Femur (tissue), 1 donor: ENCODE results near the gene LHX4.

Experiments
- DNase-seq: peaks from one replicate; pipeline ENCODE4 v3.0.0-alpha.2; 2017

LHX4 gene

DNA sequence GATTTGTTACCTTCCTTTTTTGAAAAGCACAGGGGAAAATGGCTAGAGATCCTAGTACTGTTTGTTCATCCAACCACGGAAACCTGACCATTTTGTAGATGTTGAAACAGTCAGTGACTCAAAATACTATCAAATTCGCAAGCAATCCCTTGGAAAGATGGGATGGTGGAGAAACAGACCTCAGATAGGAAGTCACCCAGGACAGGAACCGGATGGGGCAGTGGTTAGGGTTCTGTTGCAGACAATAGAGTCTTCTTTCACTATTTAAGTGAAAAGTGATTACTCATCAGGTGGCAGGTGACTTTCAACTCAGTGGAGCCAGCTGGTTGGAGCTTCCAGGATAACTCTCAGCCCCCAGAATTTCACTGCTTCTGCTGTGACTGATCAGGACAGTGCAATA, 17.0 kb downstream of the LHX4 start:
- DNase-seq: no peak

DNA sequence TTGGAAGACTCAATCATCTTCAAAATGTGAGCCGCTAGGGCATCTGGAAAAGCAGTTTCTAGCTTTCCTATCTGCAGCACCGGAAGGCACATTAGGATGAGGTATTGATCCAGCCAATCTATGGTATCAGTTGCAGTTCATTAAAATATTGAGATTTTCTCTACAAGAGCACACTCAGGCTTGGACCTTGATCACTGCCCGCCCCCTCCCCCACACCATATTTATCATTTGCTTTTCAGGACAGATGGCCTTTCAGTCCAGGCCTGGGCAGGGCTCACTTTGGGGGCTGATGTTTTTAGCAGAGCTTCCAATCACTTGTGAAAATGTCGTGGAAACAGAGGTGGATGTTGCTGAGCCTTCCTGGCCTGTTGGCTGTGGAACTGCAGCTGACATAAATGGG, 17.5 kb downstream of the LHX4 start:
- DNase-seq: no peak

GRCh38 chr1:180248176-180248575, 18.1 kb downstream of the LHX4 start:
- DNase-seq: no peak

DNA sequence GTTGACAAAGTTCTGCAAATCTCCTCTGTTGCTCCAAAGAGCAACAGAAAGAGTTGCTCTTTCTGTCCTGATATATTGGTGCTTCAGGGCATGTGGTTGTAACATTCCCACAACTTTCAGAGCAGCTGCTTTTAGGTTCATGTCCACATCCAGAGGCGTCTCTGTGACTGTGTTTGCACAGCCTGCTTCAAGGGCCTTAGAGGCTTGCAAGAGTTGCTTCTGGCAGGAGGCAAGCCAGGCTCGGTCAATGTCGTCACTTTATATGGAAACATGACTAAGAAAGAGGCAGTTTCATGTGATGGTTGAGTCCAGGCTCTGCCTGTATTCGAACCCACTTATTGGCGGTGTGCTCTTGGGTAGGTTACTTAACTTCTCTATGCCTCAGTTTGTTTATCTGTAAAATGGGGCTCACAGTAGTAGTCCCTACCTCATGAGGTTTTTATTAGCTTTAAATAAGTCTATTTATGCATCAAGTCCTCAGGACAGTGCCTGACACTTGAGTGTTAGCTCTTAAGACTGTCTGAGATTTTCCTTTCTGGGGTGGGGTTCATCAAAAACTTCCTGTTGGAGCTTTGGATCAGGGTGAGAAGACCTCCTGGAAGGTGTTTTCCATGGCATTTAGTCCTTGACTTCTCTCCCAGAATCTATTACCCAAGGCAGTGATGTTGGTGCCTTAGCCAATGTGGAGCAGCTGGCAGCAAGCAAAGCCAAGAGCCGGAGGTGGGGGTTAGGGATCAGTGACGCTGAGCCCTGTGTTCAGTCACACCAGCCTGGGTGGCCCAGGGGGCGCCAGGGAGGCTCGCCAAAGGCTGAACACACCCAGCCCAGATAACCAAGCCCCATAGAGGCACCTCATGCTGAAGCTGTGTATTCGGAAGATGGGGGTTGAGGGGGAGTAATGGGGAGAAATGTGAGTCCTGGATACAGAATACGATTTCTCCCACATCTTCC, 18.9 kb downstream of the LHX4 start:
- no peak for DNase-seq

DNA sequence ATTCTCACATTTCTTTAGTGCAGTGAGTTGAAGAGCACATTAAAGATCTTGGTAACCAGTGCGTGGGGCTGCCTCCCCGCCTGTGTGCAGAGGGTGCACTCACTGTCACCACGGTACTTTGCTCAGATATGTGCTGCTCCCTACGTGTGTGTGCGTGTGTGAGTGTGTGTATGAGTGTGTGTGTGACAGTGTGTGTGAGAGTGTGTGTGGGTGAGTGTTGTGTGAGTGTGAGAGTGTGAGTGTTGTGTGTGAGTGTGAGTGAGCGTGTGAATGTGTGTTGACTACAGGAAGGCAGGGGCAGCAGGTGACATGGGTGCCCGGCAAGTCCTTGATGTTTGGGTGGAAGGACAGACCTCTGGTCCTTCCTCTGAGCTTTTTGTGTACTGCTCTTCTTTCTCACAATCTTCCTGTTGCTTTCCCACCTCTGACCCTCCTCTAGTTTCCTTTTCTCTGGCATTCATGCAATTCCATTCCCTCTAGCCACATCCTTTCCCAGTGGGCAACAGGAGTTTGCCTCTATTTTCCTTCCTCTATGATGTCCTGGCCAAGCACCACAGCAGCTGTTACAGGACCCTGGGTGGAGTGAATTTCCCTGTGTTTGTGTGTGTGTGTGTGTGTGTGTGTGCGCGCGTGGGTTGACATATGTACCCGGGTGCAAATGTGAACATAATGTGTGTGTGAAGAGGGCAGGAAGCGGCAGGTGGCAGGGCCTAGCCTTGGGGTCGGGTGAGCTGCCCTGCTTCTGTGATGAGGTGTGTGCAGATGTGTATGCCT, 19.8 kb downstream of the LHX4 start:
- DNase-seq: no peak

DNA sequence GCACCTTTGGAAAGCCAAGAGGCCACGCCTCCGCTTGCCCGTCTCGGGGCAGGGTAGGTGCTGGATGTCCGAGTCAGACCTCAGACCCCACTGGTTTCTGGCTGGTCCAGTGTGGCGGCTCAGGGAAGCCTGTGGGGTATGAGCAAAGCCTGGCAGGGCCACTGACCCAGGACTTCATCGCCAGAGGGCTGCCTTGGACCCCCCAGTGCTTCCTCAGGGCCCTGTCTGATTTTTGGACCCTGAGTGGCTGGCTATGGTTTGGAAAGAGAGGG, 20.4 kb downstream of the LHX4 start:
- no peak for DNase-seq

DNA sequence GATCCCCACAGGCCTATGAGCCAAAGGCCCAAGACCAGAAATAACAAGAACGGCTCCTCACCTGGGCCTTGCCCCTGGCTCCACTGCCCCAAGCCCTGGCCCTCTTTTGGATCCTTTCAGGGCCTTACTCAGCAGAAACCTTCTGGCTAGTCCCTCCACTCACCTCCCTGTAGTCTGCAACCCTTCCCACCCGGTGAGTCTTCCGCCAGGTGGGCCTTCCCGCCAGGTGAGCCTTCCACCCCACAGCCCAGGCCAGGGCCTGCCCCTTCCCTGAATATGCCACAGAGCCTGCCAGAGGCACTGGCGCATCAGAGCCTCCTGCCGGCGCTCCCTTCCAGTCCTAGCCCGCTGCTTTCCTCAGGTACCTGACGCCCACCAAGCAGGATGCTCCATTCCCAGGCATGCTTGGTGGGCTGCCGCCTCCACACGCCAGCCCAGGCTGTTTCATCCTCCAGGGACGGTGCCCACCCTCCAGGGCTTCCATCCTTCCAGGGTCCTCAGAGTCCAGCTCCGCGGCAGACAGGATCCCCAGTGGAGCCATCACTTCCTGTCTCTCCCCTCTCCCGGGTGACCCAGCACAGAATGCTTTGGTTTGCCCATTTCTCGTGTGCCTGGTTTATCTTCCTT, 20.9 kb downstream of the LHX4 start:
- no peak for DNase-seq

DNA sequence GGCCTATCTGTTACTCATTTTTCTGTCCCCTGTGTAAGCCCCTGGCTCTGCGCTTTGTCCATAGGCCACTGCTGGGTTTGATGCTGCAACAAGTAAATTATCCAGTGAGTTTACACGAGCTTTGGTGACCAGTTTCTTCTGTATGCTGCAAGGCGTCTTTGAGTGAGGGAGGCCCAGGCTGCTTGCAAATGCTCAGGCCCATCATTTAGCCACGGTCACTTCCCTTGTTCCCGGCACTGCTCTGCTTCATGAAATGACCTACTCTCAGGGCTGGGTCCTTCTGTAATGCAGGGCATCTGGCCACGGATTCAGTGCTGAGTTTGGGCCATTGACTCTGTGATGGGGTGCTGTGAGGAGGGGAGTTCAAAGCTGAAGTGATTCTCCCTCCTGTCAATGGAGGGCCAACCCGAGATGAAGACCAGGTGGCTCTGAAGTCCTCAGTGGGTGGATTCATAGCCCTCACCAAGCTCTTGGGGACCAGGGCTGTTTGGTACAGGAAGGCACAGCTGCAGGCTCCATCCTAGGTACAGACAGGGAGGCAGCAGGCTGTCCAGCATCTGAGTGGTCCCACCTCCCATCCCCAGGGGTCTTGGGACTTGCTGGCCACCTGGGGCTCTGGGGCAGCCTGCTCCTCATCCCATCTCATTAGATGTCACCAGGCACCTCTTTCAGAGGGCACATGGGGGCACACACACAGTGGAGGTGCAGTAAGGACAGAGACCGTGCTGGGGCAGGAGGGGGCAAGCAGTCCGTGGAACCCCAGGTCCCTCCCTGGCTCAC, 21.7 kb downstream of the LHX4 start:
- no peak for DNase-seq

- peak; percentile 69 for DNase-seq
Observed at GRCh38 chr1:180252638-180253536, 22.8 kb downstream of the LHX4 start.

DNA sequence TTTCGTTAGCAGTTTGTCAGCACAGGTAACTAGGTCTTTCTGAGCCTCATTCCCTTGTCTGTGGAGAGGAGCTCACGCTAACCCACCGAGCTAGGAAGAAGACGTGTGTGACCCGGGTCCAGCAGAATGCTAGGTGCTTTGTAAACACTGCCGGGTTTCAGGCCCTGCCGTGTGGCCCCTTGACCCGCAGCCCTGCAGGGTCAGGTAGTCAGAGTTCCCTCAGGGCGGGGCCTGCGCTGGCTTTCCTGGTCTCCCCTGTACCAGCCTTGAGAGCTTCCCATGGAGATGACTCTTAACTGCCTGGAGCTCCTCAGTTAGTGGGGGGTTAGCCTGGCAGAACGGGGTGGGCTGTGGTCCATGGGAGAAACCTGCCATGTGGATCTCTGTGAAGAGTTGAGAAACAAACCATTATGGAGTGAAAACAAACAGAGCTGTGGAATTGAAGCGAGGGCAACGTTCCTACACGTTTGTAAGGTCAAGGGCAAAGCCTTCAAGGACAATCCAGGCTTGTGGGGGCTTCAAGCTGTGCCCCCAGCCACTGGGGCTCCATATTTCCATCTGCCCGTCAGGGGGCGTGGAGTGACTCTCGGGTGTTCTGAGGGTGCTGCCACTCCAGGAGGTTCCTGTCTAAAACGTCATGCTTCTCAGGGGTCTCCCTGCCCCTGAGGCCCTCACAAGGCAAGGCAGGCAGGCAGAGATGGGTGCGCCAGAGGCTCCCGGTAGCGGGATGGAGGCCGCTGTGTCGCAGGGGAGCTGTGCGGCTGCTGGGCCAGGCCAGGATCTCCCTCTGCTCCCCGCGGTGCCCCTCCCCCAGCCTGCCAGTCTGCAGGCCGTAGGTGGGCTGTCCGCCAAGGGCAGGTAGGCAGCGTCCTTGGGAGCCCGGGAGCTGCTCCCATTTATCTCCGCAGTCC, 23.8 kb downstream of the LHX4 start:
- no peak for DNase-seq

- DNase-seq: no peak
Observed at GRCh38 chr1:180254496-180254819, 24.4 kb downstream of the LHX4 start.

DNA sequence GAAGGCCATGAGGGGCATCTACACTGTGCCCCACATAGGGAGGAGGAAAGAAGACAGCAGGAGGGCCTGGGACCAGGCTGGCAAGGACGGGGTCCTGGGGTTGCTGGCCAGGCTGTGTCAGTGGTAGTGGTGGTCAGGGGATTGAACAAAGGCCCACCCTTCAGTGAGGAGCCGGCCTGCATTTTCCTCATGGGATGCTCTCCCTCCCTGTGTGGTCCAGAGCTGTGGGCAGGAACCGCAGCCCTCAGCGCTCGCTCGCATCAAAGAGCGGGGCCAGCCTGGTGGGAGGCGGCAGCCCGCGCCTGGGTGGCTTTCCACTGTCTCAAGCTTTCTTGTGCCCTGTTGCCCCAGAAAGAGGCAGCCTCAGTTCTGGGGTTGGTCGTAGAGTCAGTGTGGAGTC, 24.8 kb downstream of the LHX4 start:
- no peak for DNase-seq

DNA sequence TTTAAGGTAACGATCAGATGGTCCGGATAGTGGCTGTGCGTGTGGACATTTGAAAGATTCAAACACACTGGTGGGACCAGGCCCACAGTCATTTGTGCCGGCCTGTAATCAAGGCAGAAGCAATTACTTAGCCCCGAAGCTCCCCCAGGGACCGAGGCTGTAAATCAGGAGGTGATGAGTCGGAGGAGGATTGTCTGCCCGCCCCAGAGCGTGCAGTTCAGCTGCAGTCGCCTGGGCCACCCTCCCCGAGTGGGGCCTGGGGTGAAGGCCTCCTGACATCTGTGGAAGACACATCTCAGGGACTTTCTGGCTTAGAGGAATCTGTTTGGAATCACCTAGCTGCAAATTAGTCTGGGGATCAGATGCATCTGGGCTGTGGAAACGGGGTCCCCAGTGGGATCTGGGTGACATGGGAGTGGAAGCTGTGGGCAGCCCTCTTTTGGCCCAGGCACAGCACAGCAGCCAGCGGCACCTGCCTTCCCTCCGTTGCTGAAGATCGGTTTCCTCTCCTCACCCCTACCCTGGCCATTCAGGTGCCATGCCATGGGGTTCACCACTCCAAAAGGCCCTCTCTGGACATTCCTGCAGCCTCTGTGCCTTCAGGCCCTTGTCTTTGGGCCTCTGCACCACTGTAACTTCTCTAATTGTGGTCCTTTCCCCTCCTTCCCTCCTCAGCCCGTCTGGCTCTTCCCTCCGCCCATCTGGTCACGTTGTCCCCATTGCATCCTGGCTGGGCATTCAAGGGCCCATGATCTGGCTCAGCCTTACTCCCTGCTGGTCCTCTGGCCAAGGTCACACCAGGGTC, 25.7 kb downstream of the LHX4 start:
- no peak for DNase-seq

DNA sequence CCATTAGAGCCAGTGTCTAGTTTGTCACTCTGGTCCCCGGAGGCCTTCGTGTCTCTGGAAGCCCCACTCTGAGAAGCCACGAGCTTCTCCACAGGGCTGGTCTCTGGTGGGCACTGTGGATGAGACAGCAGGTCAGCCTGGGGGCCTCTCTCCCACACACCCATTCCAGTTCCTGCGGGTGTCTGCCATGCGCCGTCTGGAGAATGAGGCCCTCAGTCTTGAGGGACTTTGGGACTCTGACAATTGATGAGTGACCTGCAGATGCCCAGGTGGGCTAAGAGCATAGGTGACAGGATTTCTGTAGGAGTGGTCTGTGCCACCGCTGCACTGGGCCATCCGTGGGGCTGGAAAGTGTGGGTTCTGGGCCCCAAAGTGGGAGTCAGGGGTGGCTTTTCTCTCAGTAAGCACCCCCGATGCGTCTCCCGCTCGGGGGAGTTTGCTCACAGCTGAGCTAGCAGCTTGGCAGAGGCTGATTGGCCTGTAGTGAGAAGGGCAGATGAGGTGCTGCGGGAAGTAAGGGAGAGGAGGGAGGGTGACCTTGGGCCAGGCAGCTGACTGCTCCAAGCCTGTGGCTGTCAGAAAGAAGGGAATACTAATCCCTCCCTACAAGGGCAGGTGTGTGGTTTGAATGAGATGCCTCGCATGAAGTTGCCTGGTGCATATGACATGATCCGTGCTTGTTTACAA, 26.4 kb downstream of the LHX4 start:
- no peak for DNase-seq

GRCh38 chr1:180257028-180257386, 26.9 kb downstream of the LHX4 start:
- no peak for DNase-seq

DNA sequence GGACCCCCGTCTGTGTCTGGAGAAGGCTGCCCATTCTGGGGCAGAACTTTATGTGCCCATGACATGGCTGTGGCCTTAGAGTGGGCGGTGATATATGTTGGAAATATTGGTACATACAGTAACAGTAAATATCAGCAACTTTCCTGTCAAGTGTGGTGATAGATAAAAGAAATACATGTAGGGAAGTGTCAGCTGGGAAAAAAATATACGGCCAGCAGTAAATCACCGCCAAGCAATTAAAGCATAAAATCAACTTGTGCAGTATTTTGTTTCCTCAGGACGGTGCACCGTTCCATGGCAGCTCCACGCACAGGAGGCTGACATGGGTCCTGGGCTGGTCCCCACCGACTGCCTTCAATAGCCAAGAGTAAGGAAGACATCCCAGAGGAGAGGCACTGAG, 27.4 kb downstream of the LHX4 start:
- DNase-seq: no peak

DNA sequence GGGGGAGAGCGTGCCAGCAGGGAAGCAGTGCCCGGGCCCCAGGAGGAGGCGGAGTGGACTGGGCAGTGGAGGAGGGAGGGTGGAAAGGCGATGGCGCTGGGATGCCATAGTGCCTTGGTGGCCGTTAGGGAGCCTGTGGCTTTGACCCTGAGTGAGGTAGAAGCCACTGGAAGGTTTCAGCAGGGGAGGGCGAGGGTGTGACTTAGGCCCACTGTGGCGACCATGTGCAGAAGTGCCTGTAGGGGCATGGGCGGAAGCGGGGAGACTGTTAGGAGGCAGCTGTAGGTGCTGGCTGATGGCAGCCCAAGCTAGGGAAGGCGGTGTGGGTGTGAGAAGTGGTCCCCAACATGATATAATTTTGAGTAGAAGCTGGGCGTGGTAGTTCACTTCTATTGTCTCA, 28.2 kb downstream of the LHX4 start:
- no peak for DNase-seq

DNA sequence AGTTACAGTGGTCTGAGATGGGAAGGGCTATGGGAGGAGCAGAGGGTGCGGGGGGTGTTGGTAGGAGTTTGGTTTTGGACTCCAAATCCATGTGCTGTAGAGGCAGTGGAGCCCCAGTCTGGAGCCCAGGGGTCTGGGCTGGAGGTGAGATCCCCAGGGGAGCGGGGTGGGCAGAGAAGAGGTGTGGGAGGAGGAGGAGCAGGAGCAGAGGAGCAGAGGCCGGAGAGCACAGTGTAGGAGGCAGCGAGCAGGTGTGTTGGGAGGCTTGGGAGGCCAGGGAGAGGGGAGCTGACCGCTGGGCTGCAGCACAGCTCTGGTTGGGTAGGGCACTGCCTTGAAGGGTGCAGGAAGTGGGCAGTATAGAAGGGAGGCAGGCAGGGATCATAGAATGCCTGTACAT, 28.9 kb downstream of the LHX4 start:
- DNase-seq: no peak
